GM12801 (cell line): Measurements from ENCODE around the gene ROCK2.

Experiments
- TF ChIP-seq, protein P1 (sequence below): IDR thresholded peaks from one replicate; pipeline ENCODE4 v1.5.1; 2011; ENCODE audit warnings: control low read depth; ENCODE audit not compliant: insufficient read length; ENCODE audit errors: extremely low read depth

Gene ROCK2

DNA sequence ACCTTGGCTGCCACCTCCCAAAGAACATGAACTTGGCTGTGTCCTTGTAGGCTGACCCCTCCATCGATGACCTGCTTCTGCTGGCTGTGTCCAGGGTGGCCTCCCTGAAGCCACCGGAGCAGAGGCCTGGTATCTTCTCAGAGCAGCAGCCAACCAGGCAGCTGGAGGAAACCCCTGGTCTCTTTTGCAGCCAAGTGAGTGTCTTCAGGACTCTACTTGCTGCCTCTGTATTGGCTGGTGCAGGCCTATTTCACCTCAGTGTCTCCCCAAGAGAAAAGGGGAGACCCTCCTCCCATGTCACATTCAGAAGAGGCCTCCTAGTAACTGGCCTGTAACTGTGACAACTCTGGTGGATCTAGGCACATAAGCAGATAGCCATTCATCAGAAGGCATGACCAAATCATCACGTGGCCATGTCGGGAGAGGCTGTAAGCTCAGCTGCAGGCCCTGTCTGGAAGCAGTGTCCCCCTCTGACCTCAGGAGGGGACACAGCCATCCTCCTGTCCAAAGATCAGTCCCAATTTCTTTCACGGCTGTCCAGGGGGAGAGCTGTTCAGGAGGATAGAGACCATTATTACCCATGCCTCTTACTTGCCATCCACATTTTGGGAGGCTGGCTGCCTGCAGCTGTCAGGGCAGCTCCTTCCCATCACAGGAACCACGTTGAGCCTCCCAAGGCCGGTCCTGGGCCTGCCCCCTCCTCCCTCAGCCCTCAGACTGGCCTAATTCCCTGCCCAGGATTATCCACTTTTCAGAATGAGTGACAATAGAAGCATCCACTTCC is 20.9 kb upstream of the ROCK2 start:
- TF ChIP-seq, protein P1, sequence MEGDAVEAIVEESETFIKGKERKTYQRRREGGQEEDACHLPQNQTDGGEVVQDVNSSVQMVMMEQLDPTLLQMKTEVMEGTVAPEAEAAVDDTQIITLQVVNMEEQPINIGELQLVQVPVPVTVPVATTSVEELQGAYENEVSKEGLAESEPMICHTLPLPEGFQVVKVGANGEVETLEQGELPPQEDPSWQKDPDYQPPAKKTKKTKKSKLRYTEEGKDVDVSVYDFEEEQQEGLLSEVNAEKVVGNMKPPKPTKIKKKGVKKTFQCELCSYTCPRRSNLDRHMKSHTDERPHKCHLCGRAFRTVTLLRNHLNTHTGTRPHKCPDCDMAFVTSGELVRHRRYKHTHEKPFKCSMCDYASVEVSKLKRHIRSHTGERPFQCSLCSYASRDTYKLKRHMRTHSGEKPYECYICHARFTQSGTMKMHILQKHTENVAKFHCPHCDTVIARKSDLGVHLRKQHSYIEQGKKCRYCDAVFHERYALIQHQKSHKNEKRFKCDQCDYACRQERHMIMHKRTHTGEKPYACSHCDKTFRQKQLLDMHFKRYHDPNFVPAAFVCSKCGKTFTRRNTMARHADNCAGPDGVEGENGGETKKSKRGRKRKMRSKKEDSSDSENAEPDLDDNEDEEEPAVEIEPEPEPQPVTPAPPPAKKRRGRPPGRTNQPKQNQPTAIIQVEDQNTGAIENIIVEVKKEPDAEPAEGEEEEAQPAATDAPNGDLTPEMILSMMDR = no peak

DNA sequence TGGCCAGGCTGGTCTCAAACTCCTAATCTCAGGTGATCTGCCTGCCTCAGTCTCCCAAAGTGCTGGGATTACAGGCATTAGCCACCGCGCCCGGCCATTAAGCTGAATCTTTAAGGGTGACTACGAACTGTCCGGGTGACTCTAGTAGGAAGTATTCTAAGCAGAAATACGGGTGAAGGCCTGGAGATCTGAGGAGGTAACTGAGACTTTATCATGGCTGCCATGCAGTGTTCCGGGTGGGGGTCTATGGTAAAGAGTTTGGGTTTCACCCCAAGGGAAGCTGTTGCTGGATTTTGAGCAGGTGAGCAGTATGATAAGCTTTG is 20.1 kb upstream of the ROCK2 start:
- TF ChIP-seq, protein P1 = no peak

DNA sequence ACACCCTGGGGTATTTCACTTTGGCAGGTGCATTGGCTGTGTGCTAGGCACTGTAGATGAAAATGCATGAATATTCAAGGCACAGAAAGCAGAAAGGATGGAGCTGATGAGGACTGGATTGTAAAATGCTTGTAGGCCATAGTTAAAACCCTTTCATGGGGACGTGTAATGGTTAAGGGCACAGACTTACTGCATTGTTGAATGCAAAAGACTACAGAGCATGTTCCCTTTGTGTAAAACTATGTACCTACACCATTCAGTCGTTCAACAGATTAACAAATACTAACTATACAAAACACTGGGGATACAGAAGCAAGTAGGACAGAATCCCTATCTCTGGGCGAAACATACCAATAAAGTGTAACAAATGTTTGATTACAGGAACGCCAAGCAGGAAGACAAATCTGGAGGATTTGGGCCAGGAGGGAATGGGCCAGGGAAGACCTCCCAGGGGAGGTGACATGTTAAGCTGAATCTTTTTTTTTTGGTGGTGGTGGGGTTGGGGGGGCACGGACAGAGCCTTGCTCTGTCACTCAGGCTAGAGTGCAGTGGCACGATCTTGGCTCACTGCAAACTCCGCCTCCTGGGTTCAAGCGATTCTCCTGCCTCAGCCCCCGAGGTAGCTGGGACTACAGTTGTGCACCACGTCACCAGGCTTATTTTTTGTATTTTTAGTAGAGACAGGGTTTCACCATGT is 19.6 kb upstream of the ROCK2 start:
- TF ChIP-seq, protein P1 = no peak

DNA sequence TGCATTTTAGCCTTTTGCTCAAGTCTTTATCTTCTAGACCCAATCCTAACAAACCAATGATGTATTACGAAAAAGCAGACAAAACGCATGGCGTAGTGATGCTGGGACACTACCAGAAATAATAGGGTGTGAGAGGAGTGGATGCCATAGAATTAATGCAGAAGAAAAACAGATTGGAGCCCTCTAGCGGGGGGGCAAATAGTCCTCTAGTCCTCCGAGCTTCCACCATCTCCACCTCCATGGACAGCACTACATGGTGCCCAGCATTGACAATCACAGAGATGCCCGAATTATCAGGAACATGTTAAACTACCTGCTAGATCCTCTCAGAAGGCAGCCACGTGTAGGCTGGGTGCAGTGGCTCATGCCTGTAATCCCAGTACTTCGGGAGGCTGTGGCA is 15.4 kb upstream of the ROCK2 start:
- TF ChIP-seq, protein P1 = no peak

DNA sequence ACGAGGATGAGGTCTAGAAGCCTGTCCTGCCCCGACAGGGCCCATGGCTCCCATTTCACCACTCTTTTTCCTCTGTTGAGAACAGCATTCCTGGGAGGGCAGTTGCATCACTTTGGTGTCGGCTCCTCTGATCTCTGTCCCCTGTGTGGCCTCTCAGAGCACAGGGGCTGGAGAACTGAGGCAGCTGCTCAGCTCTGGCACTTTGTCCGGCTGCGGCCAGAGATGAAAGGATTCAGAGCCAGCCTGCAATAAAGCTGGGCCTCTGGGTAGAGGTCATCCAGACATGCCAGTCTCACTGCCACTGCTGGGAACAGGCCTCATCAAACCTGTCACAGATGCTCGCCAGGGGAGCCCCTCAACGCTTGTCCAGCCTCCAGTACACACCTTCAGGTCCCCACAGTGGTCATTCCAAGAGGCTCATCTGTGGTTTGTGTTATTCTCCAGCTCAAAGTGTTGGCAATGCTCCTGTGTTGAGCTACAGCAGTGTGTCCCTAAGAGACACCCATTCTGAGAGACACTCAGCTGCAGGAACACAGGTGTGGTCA is 13.1 kb upstream of the ROCK2 start:
- TF ChIP-seq, protein P1 = no peak

DNA sequence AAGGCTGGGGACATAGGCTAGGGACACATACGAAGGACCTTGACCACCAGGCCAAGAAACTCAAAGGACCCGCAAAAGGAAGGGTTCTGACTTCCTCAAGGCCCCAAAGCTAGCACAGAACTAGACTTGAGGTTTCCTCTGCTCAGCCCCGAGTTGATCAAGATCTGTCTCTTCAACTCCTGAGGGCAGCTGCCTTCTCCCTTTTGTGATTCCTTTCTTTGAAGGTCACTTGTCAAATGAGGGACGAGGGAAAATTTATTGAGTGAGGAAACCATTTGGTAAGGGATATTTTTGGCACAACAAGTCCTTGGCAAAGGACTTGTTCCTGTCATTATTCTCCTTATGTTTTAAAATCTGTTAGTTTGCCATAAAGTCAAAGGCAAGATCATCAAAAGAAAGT is 12.3 kb upstream of the ROCK2 start:
- TF ChIP-seq, protein P1 = no peak

DNA sequence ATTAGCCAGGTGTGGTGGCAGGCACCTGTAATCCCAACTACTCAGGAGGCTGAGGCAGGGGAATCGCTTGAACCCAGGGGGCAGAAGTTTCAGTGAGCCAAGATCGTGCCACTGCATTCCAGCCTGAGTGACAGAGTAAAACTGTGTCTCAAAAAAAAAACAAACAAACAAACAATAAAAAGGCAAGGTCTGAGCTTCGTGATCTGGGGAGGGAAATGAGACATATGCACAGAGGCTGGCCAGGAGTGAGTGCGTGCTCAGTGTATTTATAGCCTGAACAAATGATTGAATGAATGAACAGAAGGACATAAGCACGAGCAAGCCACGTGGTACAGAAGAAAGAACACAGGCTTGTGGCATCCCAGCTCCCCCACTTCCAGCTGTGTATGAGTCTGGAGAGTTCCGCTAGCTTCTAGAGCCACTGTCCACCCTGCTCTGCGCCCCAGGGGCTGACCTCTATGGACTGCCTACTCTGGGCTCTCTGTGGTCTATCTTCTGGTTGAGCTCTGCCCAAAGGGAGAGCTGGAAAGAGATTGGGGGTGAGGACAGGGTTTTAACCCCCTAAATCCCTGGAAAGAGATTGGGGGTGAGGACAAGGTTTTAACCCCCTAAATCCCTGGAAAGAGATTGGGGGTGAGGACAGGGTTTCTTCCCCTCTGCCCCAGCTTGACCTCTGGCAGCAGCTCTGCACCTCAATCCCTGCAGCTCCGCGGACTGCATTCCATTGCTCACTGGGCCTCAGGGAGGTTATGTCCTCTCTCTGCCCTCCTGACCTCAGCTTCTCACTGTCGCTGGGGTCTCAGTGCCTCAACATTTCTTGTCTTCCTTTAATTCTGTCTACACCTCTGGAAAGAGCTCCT is 11.0 kb upstream of the ROCK2 start:
- TF ChIP-seq, protein P1 = no peak
